Effector memory CD8-positive, alpha-beta T cell (primary cell): ENCODE results near the gene ALK.

Experiments
- ATAC-seq: fragments of 150-1000 bp; cut with Tn5 transposase; replicated peaks from 2 replicates; pipeline ENCODE4 v1.10.0; 2021; ENCODE audit warnings: mild to moderate bottlenecking, moderate library complexity
- DNase-seq, 3 experiments: peaks; one replicate each; pipeline ENCODE4 v3.0.0; 2021
- H3K27ac Mint-ChIP-seq, 2 donors: one replicate each; pipeline ENCODE4 v1.8.0; 2022; ENCODE audit warnings: mild to moderate bottlenecking in 2 of 2, mixed read lengths in 2 of 2, moderate library complexity in 2 of 2
- H3K27me3 Mint-ChIP-seq, 2 donors: one replicate each; pipeline ENCODE4 v1.8.0; 2022; ENCODE audit warnings: mixed read lengths in 2 of 2
- H3K36me3 Mint-ChIP-seq: one replicate; pipeline ENCODE4 v1.8.0; 2022; ENCODE audit warnings: mild to moderate bottlenecking, moderate library complexity, mixed read lengths; ENCODE audit not compliant: insufficient read depth
- H3K4me1 Mint-ChIP-seq, 2 donors: one replicate each; pipeline ENCODE4 v1.8.0; 2022; ENCODE audit warnings: low read depth in 2 of 2, mixed read lengths in 2 of 2
- H3K4me3 Mint-ChIP-seq, 2 donors: one replicate each; pipeline ENCODE4 v1.8.0; 2022; ENCODE audit warnings: mild to moderate bottlenecking in 2 of 2, mixed read lengths in 2 of 2, moderate library complexity in 2 of 2
- H3K9me3 Mint-ChIP-seq, 2 donors: one replicate each; pipeline ENCODE4 v1.8.0; 2022; ENCODE audit warnings: mixed read lengths in 2 of 2

ALK gene

GRCh38 chr2:29397713-29398112, 523.7 kb downstream of the ALK start:
- H3K36me3 Mint-ChIP-seq: peaks cover 3% of the 10 kb centered on the region
- DNase-seq: no peak
- H3K9me3 Mint-ChIP-seq: no peaks in the 10 kb centered on the region
- H3K27ac Mint-ChIP-seq: no peak overlapping the region
- ATAC-seq: no peak
- H3K4me1 Mint-ChIP-seq: peaks cover 0 to 4% of the 10 kb centered on the region in 2 donors
- H3K4me3 Mint-ChIP-seq: no peak overlapping the region
- peaks cover 47 to 69% of the 10 kb centered on the region in 2 donors for H3K27me3 Mint-ChIP-seq

GRCh38 chr2:29397039-29397438, 524.3 kb downstream of the ALK start:
- H3K4me1 Mint-ChIP-seq: peaks cover 0 to 4% of the 10 kb centered on the region in 2 donors
- H3K27ac Mint-ChIP-seq: no peak overlapping the region
- H3K36me3 Mint-ChIP-seq: peaks cover 3% of the 10 kb centered on the region
- no peak overlapping the region for H3K4me3 Mint-ChIP-seq
- DNase-seq (no peak), ATAC-seq (no peak)
- no peaks in the 10 kb centered on the region for H3K9me3 Mint-ChIP-seq
- H3K27me3 Mint-ChIP-seq: peaks cover 48 to 75% of the 10 kb centered on the region in 2 donors

GRCh38 chr2:29394981-29395350, 526.4 kb downstream of the ALK start:
- Mint-ChIP-seq H3K4me1 (peaks cover 0 to 4% of the 10 kb centered on the region in 2 donors), H3K36me3 (peaks cover 3% of the 10 kb centered on the region), H3K27me3 (peaks cover 45 to 75% of the 10 kb centered on the region in 2 donors), H3K4me3 (no peak overlapping the region), H3K27ac (no peak overlapping the region), H3K9me3 (no peaks in the 10 kb centered on the region)
- ATAC-seq (no peak), DNase-seq (no peak)

- Mint-ChIP-seq H3K9me3 (no peaks in the 10 kb centered on the region), H3K27me3 (peaks cover 41 to 75% of the 10 kb centered on the region in 2 donors), H3K36me3 (peaks cover 3% of the 10 kb centered on the region), H3K4me1 (peaks cover 0 to 4% of the 10 kb centered on the region in 2 donors), H3K27ac (no peak overlapping the region), H3K4me3 (no peak overlapping the region)
- ATAC-seq: no peak
- no peak for DNase-seq
Measured at GRCh38 chr2:29394311-29394980, 526.9 kb downstream of the ALK start.

- Mint-ChIP-seq H3K36me3 (peaks cover 3% of the 10 kb centered on the region), H3K27ac (no peak overlapping the region), H3K4me1 (peaks cover 0 to 4% of the 10 kb centered on the region in 2 donors), H3K4me3 (no peak overlapping the region), H3K9me3 (no peaks in the 10 kb centered on the region), H3K27me3 (peaks cover 48 to 77% of the 10 kb centered on the region in 2 donors)
- ATAC-seq (no peak), DNase-seq (no peak)
Measured at GRCh38 chr2:29393676-29394075, 527.7 kb downstream of the ALK start.

GRCh38 chr2:29392774-29393173, 528.6 kb downstream of the ALK start:
- Mint-ChIP-seq H3K4me3 (no peak overlapping the region), H3K36me3 (peaks cover 3% of the 10 kb centered on the region), H3K9me3 (no peaks in the 10 kb centered on the region), H3K27ac (no peak overlapping the region), H3K4me1 (peaks cover 0 to 4% of the 10 kb centered on the region in 2 donors), H3K27me3 (peaks cover 57 to 83% of the 10 kb centered on the region in 2 donors)
- ATAC-seq (no peak), DNase-seq (no peak)

- ATAC-seq (no peak), DNase-seq (no peak)
- peaks cover 68 to 93% of the 10 kb centered on the region in 2 donors for H3K27me3 Mint-ChIP-seq
- H3K9me3 Mint-ChIP-seq: no peaks in the 10 kb centered on the region
- H3K36me3 Mint-ChIP-seq: no peaks in the 10 kb centered on the region
- H3K4me1 Mint-ChIP-seq: peaks cover 0 to 4% of the 10 kb centered on the region in 2 donors
- no peak overlapping the region for H3K27ac Mint-ChIP-seq
- no peak overlapping the region for H3K4me3 Mint-ChIP-seq
Measured at GRCh38 chr2:29390136-29390535, 531.2 kb downstream of the ALK start.

GRCh38 chr2:29389686-29390085, 531.7 kb downstream of the ALK start:
- Mint-ChIP-seq H3K27me3 (peaks cover 63 to 88% of the 10 kb centered on the region in 2 donors), H3K4me3 (no peak overlapping the region), H3K36me3 (no peaks in the 10 kb centered on the region), H3K4me1 (peaks cover 0 to 4% of the 10 kb centered on the region in 2 donors), H3K9me3 (no peaks in the 10 kb centered on the region), H3K27ac (no peak overlapping the region)
- DNase-seq (no peak), ATAC-seq (no peak)

- Mint-ChIP-seq H3K27ac (no peak overlapping the region), H3K27me3 (peaks cover 62 to 84% of the 10 kb centered on the region in 2 donors)
Measured at GRCh38 chr2:29388071-29388470, 533.3 kb downstream of the ALK start.

GRCh38 chr2:29382486-29382885, 538.9 kb downstream of the ALK start:
- no peak for DNase-seq
- no peak for ATAC-seq
- Mint-ChIP-seq H3K27ac (no peak overlapping the region), H3K9me3 (no peaks in the 10 kb centered on the region), H3K27me3 (peaks cover 51 to 76% of the 10 kb centered on the region in 2 donors), H3K4me1 (no peaks in the 10 kb centered on the region), H3K4me3 (no peak overlapping the region), H3K36me3 (no peaks in the 10 kb centered on the region)

More at GRCh38 chr2:29388071-29388470, 533.3 kb downstream of the ALK start:
- Mint-ChIP-seq H3K36me3 (no peaks in the 10 kb centered on the region), H3K9me3 (no peaks in the 10 kb centered on the region), H3K4me3 (no peak overlapping the region), H3K4me1 (no peaks in the 10 kb centered on the region)
- DNase-seq (no peak), ATAC-seq (no peak)

- H3K27ac Mint-ChIP-seq: no peak overlapping the region
- no peaks in the 10 kb centered on the region for H3K9me3 Mint-ChIP-seq
- peaks cover 32 to 68% of the 10 kb centered on the region in 2 donors for H3K27me3 Mint-ChIP-seq
- H3K36me3 Mint-ChIP-seq: no peaks in the 10 kb centered on the region
- no peak for DNase-seq
- H3K4me3 Mint-ChIP-seq: no peak overlapping the region
- no peak for ATAC-seq
- H3K4me1 Mint-ChIP-seq: no peaks in the 10 kb centered on the region
Measured at GRCh38 chr2:29377788-29378187, 543.6 kb downstream of the ALK start.

GRCh38 chr2:29376541-29376940, 544.8 kb downstream of the ALK start:
- H3K9me3 Mint-ChIP-seq: no peaks in the 10 kb centered on the region
- no peaks in the 10 kb centered on the region for H3K36me3 Mint-ChIP-seq
- ATAC-seq (no peak), DNase-seq (no peak)
- no peak overlapping the region for H3K27ac Mint-ChIP-seq
- H3K4me1 Mint-ChIP-seq: no peaks in the 10 kb centered on the region
- H3K4me3 Mint-ChIP-seq: no peak overlapping the region
- peaks cover 33 to 68% of the 10 kb centered on the region in 2 donors for H3K27me3 Mint-ChIP-seq

GRCh38 chr2:29375843-29376242, 545.5 kb downstream of the ALK start:
- no peak for ATAC-seq
- Mint-ChIP-seq H3K27ac (no peak overlapping the region), H3K9me3 (no peaks in the 10 kb centered on the region), H3K36me3 (no peaks in the 10 kb centered on the region), H3K27me3 (peaks cover 34 to 69% of the 10 kb centered on the region in 2 donors), H3K4me3 (no peak overlapping the region), H3K4me1 (no peaks in the 10 kb centered on the region)
- DNase-seq: no peak

GRCh38 chr2:29374823-29375222, 546.6 kb downstream of the ALK start:
- peaks cover 30 to 69% of the 10 kb centered on the region in 2 donors for H3K27me3 Mint-ChIP-seq
- no peaks in the 10 kb centered on the region for H3K36me3 Mint-ChIP-seq
- no peaks in the 10 kb centered on the region for H3K4me1 Mint-ChIP-seq
- ATAC-seq: no peak
- no peak overlapping the region for H3K27ac Mint-ChIP-seq
- H3K9me3 Mint-ChIP-seq: no peaks in the 10 kb centered on the region
- DNase-seq: no peak
- no peak overlapping the region for H3K4me3 Mint-ChIP-seq
